Uterus (tissue), 4 donors: ENCODE results near the gene PLEKHA7. TPM values are rescaled to one million over a fixed set of nuclear protein-coding genes. Genes with fewer than 3 reads are reported as not detected.

Source experiments
- DNase-seq, 2 donors: peaks; one replicate each; pipeline ENCODE4 v3.0.0-alpha.2; 2019 to 2020
- H3K27ac ChIP-seq, 2 donors: fragments of 200-600 bp; sonication (generic); 1 replicate in 1 of 2; 2 replicates in 1 of 2; pipeline ENCODE4 v1.5.1; 2016 to 2018
- H3K27me3 ChIP-seq, 2 donors: fragments of 200-600 bp; sonication (generic); one replicate each; pipeline ENCODE4 v1.5.1; 2018 to 2019; ENCODE audit warnings: control low read depth in 1 of 2
- H3K36me3 ChIP-seq, 2 donors: fragments of 200-600 bp; sonication (generic); one replicate each; pipeline ENCODE4 v1.5.1; 2019; ENCODE audit warnings: control low read depth in 1 of 2
- H3K4me1 ChIP-seq, 2 donors: fragments of 200-600 bp; sonication (generic); one replicate each; pipeline ENCODE4 v1.5.1; 2018 to 2019; ENCODE audit warnings: control low read depth in 1 of 2
- H3K4me3 ChIP-seq, 2 donors: fragments of 200-600 bp; sonication (generic); 1 replicate in 1 of 2; 2 replicates in 1 of 2; pipeline ENCODE4 v1.5.1; 2018 to 2019; ENCODE audit warnings: mild to moderate bottlenecking in 1 of 2
- H3K9me3 ChIP-seq, 2 donors: fragments of 200-600 bp; sonication (generic); one replicate each; pipeline ENCODE4 v1.5.1; 2019; ENCODE audit warnings: control low read depth in 1 of 2
- POLR2A ChIP-seq, 2 donors: fragments of 450-650 bp; IDR thresholded peaks; one replicate each; pipeline ENCODE4 v1.6.1; 2016; ENCODE audit warnings: antibody characterized with exemption in 2 of 2, mild to moderate bottlenecking in 1 of 2, moderate library complexity in 1 of 2
- intact Hi-C: fragments of 100-400 bp; cut with DNase I; formaldehyde crosslinking; loops from one replicate; pipeline ENCODE4 v1.15.1; 2023; ENCODE audit warnings: low total_unique reads
- total RNA-seq, 4 donors: library from RNA; depleted of rRNA in 3 of 4; stranded (reverse); fragments of >200 nt in 3 of 4; gene quantifications; one replicate each; pipeline versions ENCODE4 v1.1.0 to v1.2.4, GENCODE V29; 2014 to 2023
- TF ChIP-seq, protein P1 (sequence below), 4 experiments: fragments of 200-600 bp in 2 of 4; fragments of 450-650 bp in 2 of 4; sonication (generic) in 2 of 4; IDR thresholded peaks; one replicate each; pipeline ENCODE4 v1.5.1; 2016 to 2019; ENCODE audit warnings: antibody characterized with exemption in 4 of 4, mild to moderate bottlenecking in 2 of 4, moderate library complexity in 1 of 4
- donor health status: DM: yes; HTN: yes; CAD: no.

Gene PLEKHA7
- total RNA-seq, 4 donors from 2014 or later, result 13.3 to 38.2 (median 26.7) TPM

GRCh38 chr11:16787035-16787742 lies 227.0 kb downstream of the PLEKHA7 start:
- H3K4me1 ChIP-seq, result no peaks in the 10 kb centered on the region
- no peak for DNase-seq

GRCh38 chr11:16786131-16786530 lies 228.1 kb downstream of the PLEKHA7 start:
- no peaks in the 10 kb centered on the region for H3K27me3 ChIP-seq
- H3K27ac ChIP-seq, result no peak overlapping the region
- H3K36me3 ChIP-seq, result no peaks in the 10 kb centered on the region
- no peaks in the 10 kb centered on the region for H3K9me3 ChIP-seq
- no peak overlapping the region for H3K4me3 ChIP-seq
- intact Hi-C loops, result no loop called here
- TF ChIP-seq, protein P1, sequence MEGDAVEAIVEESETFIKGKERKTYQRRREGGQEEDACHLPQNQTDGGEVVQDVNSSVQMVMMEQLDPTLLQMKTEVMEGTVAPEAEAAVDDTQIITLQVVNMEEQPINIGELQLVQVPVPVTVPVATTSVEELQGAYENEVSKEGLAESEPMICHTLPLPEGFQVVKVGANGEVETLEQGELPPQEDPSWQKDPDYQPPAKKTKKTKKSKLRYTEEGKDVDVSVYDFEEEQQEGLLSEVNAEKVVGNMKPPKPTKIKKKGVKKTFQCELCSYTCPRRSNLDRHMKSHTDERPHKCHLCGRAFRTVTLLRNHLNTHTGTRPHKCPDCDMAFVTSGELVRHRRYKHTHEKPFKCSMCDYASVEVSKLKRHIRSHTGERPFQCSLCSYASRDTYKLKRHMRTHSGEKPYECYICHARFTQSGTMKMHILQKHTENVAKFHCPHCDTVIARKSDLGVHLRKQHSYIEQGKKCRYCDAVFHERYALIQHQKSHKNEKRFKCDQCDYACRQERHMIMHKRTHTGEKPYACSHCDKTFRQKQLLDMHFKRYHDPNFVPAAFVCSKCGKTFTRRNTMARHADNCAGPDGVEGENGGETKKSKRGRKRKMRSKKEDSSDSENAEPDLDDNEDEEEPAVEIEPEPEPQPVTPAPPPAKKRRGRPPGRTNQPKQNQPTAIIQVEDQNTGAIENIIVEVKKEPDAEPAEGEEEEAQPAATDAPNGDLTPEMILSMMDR (IDR thresholded peaks at IDR 0.05), result no peak
- no peak for TF ChIP-seq POLR2A (IDR thresholded peaks at IDR 0.05)
- no peaks in the 10 kb centered on the region for H3K4me1 ChIP-seq
- no peak for DNase-seq

More at GRCh38 chr11:16787035-16787742, 227.0 kb downstream of the PLEKHA7 start:
- Histone ChIP-seq H3K9me3 (no peaks in the 10 kb centered on the region), H3K27ac (no peak overlapping the region), H3K4me3 (no peak overlapping the region), H3K27me3 (no peaks in the 10 kb centered on the region), H3K36me3 (no peaks in the 10 kb centered on the region)
- intact Hi-C loops, result no loop called here
- TF ChIP-seq, protein P1 (IDR thresholded peaks at IDR 0.05), result no peak
- no peak for TF ChIP-seq POLR2A (IDR thresholded peaks at IDR 0.05)

GRCh38 chr11:16785520-16786128 lies 228.6 kb downstream of the PLEKHA7 start:
- H3K27me3 ChIP-seq, result no peaks in the 10 kb centered on the region
- no peak overlapping the region for H3K27ac ChIP-seq
- DNase-seq, result peak; percentile 47 to 54
- intact Hi-C loops, result no loop called here
- TF ChIP-seq, protein P1 (IDR thresholded peaks at IDR 0.05), result peak; percentile 54 to 68 (median 64)
- no peak for TF ChIP-seq POLR2A (IDR thresholded peaks at IDR 0.05)
- no peak overlapping the region for H3K4me3 ChIP-seq
- no peaks in the 10 kb centered on the region for H3K4me1 ChIP-seq
- no peaks in the 10 kb centered on the region for H3K36me3 ChIP-seq
- no peaks in the 10 kb centered on the region for H3K9me3 ChIP-seq

- no peak overlapping the region for H3K27ac ChIP-seq
Observed at GRCh38 chr11:16784666-16785065, 229.5 kb downstream of the PLEKHA7 start.

GRCh38 chr11:16784097-16784496 lies 230.1 kb downstream of the PLEKHA7 start:
- intact Hi-C loops, result no loop called here
- no peak overlapping the region for H3K27ac ChIP-seq
- no peaks in the 10 kb centered on the region for H3K27me3 ChIP-seq
- no peaks in the 10 kb centered on the region for H3K36me3 ChIP-seq
- no peaks in the 10 kb centered on the region for H3K9me3 ChIP-seq
- H3K4me3 ChIP-seq, result no peak overlapping the region
- DNase-seq, result no peak
- no peaks in the 10 kb centered on the region for H3K4me1 ChIP-seq
- TF ChIP-seq POLR2A (IDR thresholded peaks at IDR 0.05), result no peak
- TF ChIP-seq, protein P1 (IDR thresholded peaks at IDR 0.05), result no peak

More at GRCh38 chr11:16784666-16785065, 229.5 kb downstream of the PLEKHA7 start:
- Histone ChIP-seq H3K9me3 (no peaks in the 10 kb centered on the region), H3K4me1 (no peaks in the 10 kb centered on the region), H3K27me3 (no peaks in the 10 kb centered on the region), H3K36me3 (no peaks in the 10 kb centered on the region), H3K4me3 (no peak overlapping the region)
- intact Hi-C loops, result no loop called here
- DNase-seq, result no peak
- TF ChIP-seq, protein P1 (IDR thresholded peaks at IDR 0.05), result no peak
- no peak for TF ChIP-seq POLR2A (IDR thresholded peaks at IDR 0.05)
